ENCODE measurements around the gene CADPS2.

Gene CADPS2

GRCh38 chr7:122453432-122453831, 432.8 kb downstream of the CADPS2 start:
- Histone ChIP-seq H3K4me3 (ENCODE audit: low read length) (no peak overlapping the region), H3K27ac (ENCODE audit: low read length) (no peak overlapping the region), H3K9me3 (ENCODE audit: control insufficient read depth, insufficient read depth, low read length) (no peaks in the 10 kb centered on the region), H3K4me1 (ENCODE audit: control insufficient read depth, insufficient read depth, low read length) (peaks cover 5% of the 10 kb centered on the region; the same call in 1 of the 2 replicates), H3K36me3 (ENCODE audit: control insufficient read depth, insufficient read depth, low read length) (no peaks in the 10 kb centered on the region), H3K27me3 (ENCODE audit: control insufficient read depth, insufficient read depth, low read length) (no peaks in the 10 kb centered on the region)
- no peak for DNase-seq (ENCODE audit: low read depth, low spot score)

- H3K27me3 ChIP-seq (ENCODE audit: control insufficient read depth, insufficient read depth, low read length): no peaks in the 10 kb centered on the region
- DNase-seq (ENCODE audit: low read depth, low spot score): no peak
- H3K9me3 ChIP-seq (ENCODE audit: control insufficient read depth, insufficient read depth, low read length): no peaks in the 10 kb centered on the region
- no peaks in the 10 kb centered on the region for H3K36me3 ChIP-seq (ENCODE audit: control insufficient read depth, insufficient read depth, low read length)
- H3K4me3 ChIP-seq (ENCODE audit: low read length): no peak overlapping the region
- peaks cover 5% of the 10 kb centered on the region; the same call in 1 of the 2 replicates for H3K4me1 ChIP-seq (ENCODE audit: control insufficient read depth, insufficient read depth, low read length)
- WGBS (ENCODE audit: insufficient coverage, insufficient read length): no CpG with 5 or more reads among the region's 5 CpGs
- H3K27ac ChIP-seq (ENCODE audit: low read length): no peak overlapping the region
Measured at GRCh38 chr7:122448893-122449589, 437.2 kb downstream of the CADPS2 start.

GRCh38 chr7:122442929-122443328, 443.3 kb downstream of the CADPS2 start:
- WGBS (ENCODE audit: insufficient coverage, insufficient read length): no CpG with 5 or more reads among the region's 2 CpGs
- Histone ChIP-seq H3K4me1 (ENCODE audit: control insufficient read depth, insufficient read depth, low read length) (peaks cover 3% of the 10 kb centered on the region; the same call in 1 of the 2 replicates), H3K9me3 (ENCODE audit: control insufficient read depth, insufficient read depth, low read length) (no peaks in the 10 kb centered on the region), H3K4me3 (ENCODE audit: low read length) (no peak overlapping the region), H3K36me3 (ENCODE audit: control insufficient read depth, insufficient read depth, low read length) (no peaks in the 10 kb centered on the region), H3K27me3 (ENCODE audit: control insufficient read depth, insufficient read depth, low read length) (no peaks in the 10 kb centered on the region), H3K27ac (ENCODE audit: low read length) (no peak overlapping the region)
- DNase-seq (ENCODE audit: low read depth, low spot score): no peak

- peak overlapping the region; percentile 76 for H3K27ac ChIP-seq (ENCODE audit: low read length)
- no peaks in the 10 kb centered on the region for H3K36me3 ChIP-seq (ENCODE audit: control insufficient read depth, insufficient read depth, low read length)
- H3K4me1 ChIP-seq (ENCODE audit: control insufficient read depth, insufficient read depth, low read length): peaks cover 3% of the 10 kb centered on the region; the same call in 1 of the 2 replicates
- DNase-seq (ENCODE audit: low read depth, low spot score): no peak
- no peaks in the 10 kb centered on the region for H3K9me3 ChIP-seq (ENCODE audit: control insufficient read depth, insufficient read depth, low read length)
- H3K27me3 ChIP-seq (ENCODE audit: control insufficient read depth, insufficient read depth, low read length): no peaks in the 10 kb centered on the region
- no CpG with 5 or more reads among the region's 1 CpG for WGBS (ENCODE audit: insufficient coverage, insufficient read length)
- no peak overlapping the region for H3K4me3 ChIP-seq (ENCODE audit: low read length)
Measured at GRCh38 chr7:122438492-122438891, 447.8 kb downstream of the CADPS2 start.

- no peaks in the 10 kb centered on the region for H3K36me3 ChIP-seq (ENCODE audit: control insufficient read depth, insufficient read depth, low read length)
- WGBS (ENCODE audit: insufficient coverage, insufficient read length): no CpG with 5 or more reads among the region's 3 CpGs
- no peaks in the 10 kb centered on the region for H3K9me3 ChIP-seq (ENCODE audit: control insufficient read depth, insufficient read depth, low read length)
- H3K27ac ChIP-seq (ENCODE audit: low read length): peak overlapping the region; percentile 76
- H3K4me3 ChIP-seq (ENCODE audit: low read length): no peak overlapping the region
- H3K27me3 ChIP-seq (ENCODE audit: control insufficient read depth, insufficient read depth, low read length): no peaks in the 10 kb centered on the region
- DNase-seq (ENCODE audit: low read depth, low spot score): no peak
- peaks cover 4% of the 10 kb centered on the region for H3K4me1 ChIP-seq (ENCODE audit: control insufficient read depth, insufficient read depth, low read length)
Measured at GRCh38 chr7:122438006-122438405, 448.3 kb downstream of the CADPS2 start.

- H3K27me3 ChIP-seq (ENCODE audit: control insufficient read depth, insufficient read depth, low read length): no peaks in the 10 kb centered on the region
- DNase-seq (ENCODE audit: low read depth, low spot score): no peak
- H3K36me3 ChIP-seq (ENCODE audit: control insufficient read depth, insufficient read depth, low read length): no peaks in the 10 kb centered on the region
- H3K9me3 ChIP-seq (ENCODE audit: control insufficient read depth, insufficient read depth, low read length): no peaks in the 10 kb centered on the region
- no peak overlapping the region for H3K27ac ChIP-seq (ENCODE audit: low read length)
- no CpG with 5 or more reads among the region's 2 CpGs for WGBS (ENCODE audit: insufficient coverage, insufficient read length)
- H3K4me1 ChIP-seq (ENCODE audit: control insufficient read depth, insufficient read depth, low read length): peaks cover 2% of the 10 kb centered on the region
- H3K4me3 ChIP-seq (ENCODE audit: low read length): no peak overlapping the region
Measured at GRCh38 chr7:122433765-122434164, 452.5 kb downstream of the CADPS2 start.

- WGBS (ENCODE audit: insufficient coverage, insufficient read length): no CpG with 5 or more reads among the region's 1 CpG
- Histone ChIP-seq H3K27ac (ENCODE audit: low read length) (no peak overlapping the region), H3K36me3 (ENCODE audit: control insufficient read depth, insufficient read depth, low read length) (no peaks in the 10 kb centered on the region), H3K4me1 (ENCODE audit: control insufficient read depth, insufficient read depth, low read length) (peaks cover 2% of the 10 kb centered on the region), H3K27me3 (ENCODE audit: control insufficient read depth, insufficient read depth, low read length) (no peaks in the 10 kb centered on the region), H3K4me3 (ENCODE audit: low read length) (no peak overlapping the region), H3K9me3 (ENCODE audit: control insufficient read depth, insufficient read depth, low read length) (no peaks in the 10 kb centered on the region)
- DNase-seq (ENCODE audit: low read depth, low spot score): no peak
Measured at GRCh38 chr7:122430710-122431109, 455.6 kb downstream of the CADPS2 start.

- no peak overlapping the region for H3K27ac ChIP-seq (ENCODE audit: low read length)
- H3K27me3 ChIP-seq (ENCODE audit: control insufficient read depth, insufficient read depth, low read length): no peaks in the 10 kb centered on the region
- H3K36me3 ChIP-seq (ENCODE audit: control insufficient read depth, insufficient read depth, low read length): no peaks in the 10 kb centered on the region
- no peaks in the 10 kb centered on the region for H3K9me3 ChIP-seq (ENCODE audit: control insufficient read depth, insufficient read depth, low read length)
- no peak for DNase-seq (ENCODE audit: low read depth, low spot score)
- H3K4me1 ChIP-seq (ENCODE audit: control insufficient read depth, insufficient read depth, low read length): peaks cover 2% of the 10 kb centered on the region
- H3K4me3 ChIP-seq (ENCODE audit: low read length): no peak overlapping the region
- WGBS (ENCODE audit: insufficient coverage, insufficient read length): no CpG with 5 or more reads among the region's 2 CpGs
Measured at GRCh38 chr7:122429926-122430325, 456.3 kb downstream of the CADPS2 start.

GRCh38 chr7:122425731-122426130, 460.5 kb downstream of the CADPS2 start:
- H3K36me3 ChIP-seq (ENCODE audit: control insufficient read depth, insufficient read depth, low read length): no peaks in the 10 kb centered on the region
- H3K4me3 ChIP-seq (ENCODE audit: low read length): no peak overlapping the region
- H3K27ac ChIP-seq (ENCODE audit: low read length): no peak overlapping the region
- H3K4me1 ChIP-seq (ENCODE audit: control insufficient read depth, insufficient read depth, low read length): no peaks in the 10 kb centered on the region; the same call in 1 of the 2 replicates
- DNase-seq (ENCODE audit: low read depth, low spot score): no peak
- no peaks in the 10 kb centered on the region for H3K9me3 ChIP-seq (ENCODE audit: control insufficient read depth, insufficient read depth, low read length)
- WGBS (ENCODE audit: insufficient coverage, insufficient read length): no CpG with 5 or more reads among the region's 1 CpG
- no peaks in the 10 kb centered on the region for H3K27me3 ChIP-seq (ENCODE audit: control insufficient read depth, insufficient read depth, low read length)

GRCh38 chr7:122423591-122423990, 462.7 kb downstream of the CADPS2 start:
- H3K4me3 ChIP-seq (ENCODE audit: low read length): no peak overlapping the region
- no peaks in the 10 kb centered on the region for H3K27me3 ChIP-seq (ENCODE audit: control insufficient read depth, insufficient read depth, low read length)
- H3K27ac ChIP-seq (ENCODE audit: low read length): no peak overlapping the region
- no peak for DNase-seq (ENCODE audit: low read depth, low spot score)
- H3K4me1 ChIP-seq (ENCODE audit: control insufficient read depth, insufficient read depth, low read length): no peaks in the 10 kb centered on the region
- no peaks in the 10 kb centered on the region for H3K9me3 ChIP-seq (ENCODE audit: control insufficient read depth, insufficient read depth, low read length)
- no CpG with 5 or more reads among the region's 4 CpGs for WGBS (ENCODE audit: insufficient coverage, insufficient read length)
- no peaks in the 10 kb centered on the region for H3K36me3 ChIP-seq (ENCODE audit: control insufficient read depth, insufficient read depth, low read length)

- H3K27ac ChIP-seq (ENCODE audit: low read length): no peak overlapping the region
- H3K9me3 ChIP-seq (ENCODE audit: control insufficient read depth, insufficient read depth, low read length): no peaks in the 10 kb centered on the region
- DNase-seq (ENCODE audit: low read depth, low spot score): no peak
- H3K27me3 ChIP-seq (ENCODE audit: control insufficient read depth, insufficient read depth, low read length): no peaks in the 10 kb centered on the region
- H3K4me1 ChIP-seq (ENCODE audit: control insufficient read depth, insufficient read depth, low read length): peaks cover 4% of the 10 kb centered on the region; the same call in 1 of the 2 replicates
- WGBS (ENCODE audit: insufficient coverage, insufficient read length): no CpG with 5 or more reads among the region's 2 CpGs
- no peaks in the 10 kb centered on the region for H3K36me3 ChIP-seq (ENCODE audit: control insufficient read depth, insufficient read depth, low read length)
- no peak overlapping the region for H3K4me3 ChIP-seq (ENCODE audit: low read length)
Measured at GRCh38 chr7:122416336-122416735, 469.9 kb downstream of the CADPS2 start.

Measured in iPS DF 6.9 (cell line).